Vagina (tissue), 2 donors: Measurements from ENCODE around the gene THAP3. TPM values are rescaled to one million over a fixed set of nuclear protein-coding genes. Genes with fewer than 3 reads are reported as not detected.

Experiments used
- DNase-seq, 2 donors: peaks; one replicate each; pipeline ENCODE4 v3.0.0-alpha.2; 2017; ENCODE audit errors: extremely low spot score in 2 of 2
- H3K27ac ChIP-seq: fragments of 200-600 bp; sonication (generic); one replicate; pipeline ENCODE4 v1.5.1; 2019
- H3K27me3 ChIP-seq: fragments of 200-600 bp; sonication (generic); one replicate; pipeline ENCODE4 v1.5.1; 2019
- H3K36me3 ChIP-seq, 2 donors: fragments of 200-600 bp; sonication (generic); one replicate each; pipeline ENCODE4 v1.5.1; 2017 to 2019
- H3K4me1 ChIP-seq: fragments of 200-600 bp; sonication (generic); one replicate; pipeline ENCODE4 v1.5.1; 2019
- H3K4me3 ChIP-seq, 2 donors: fragments of 200-600 bp; sonication (generic); 1 replicate in 1 of 2; 2 replicates in 1 of 2; pipeline ENCODE4 v1.5.1; 2016 to 2019
- H3K9me3 ChIP-seq: fragments of 200-600 bp; sonication (generic); one replicate; pipeline ENCODE4 v1.5.1; 2019
- POLR2A ChIP-seq, 2 donors: fragments of 450-650 bp; IDR thresholded peaks; one replicate each; pipeline ENCODE4 v1.6.1; 2017; ENCODE audit warnings: antibody characterized with exemption in 2 of 2, mild to moderate bottlenecking in 2 of 2, moderate library complexity in 2 of 2
- POLR2AphosphoS5 ChIP-seq, 2 donors: sonication (generic); formaldehyde crosslinking; IDR thresholded peaks; one replicate each; pipeline ENCODE4 v1.9.0; 2017; ENCODE audit warnings: antibody characterized with exemption in 2 of 2, mild to moderate bottlenecking in 2 of 2, low read depth in 1 of 2; ENCODE audit not compliant: insufficient read depth in 1 of 2
- intact Hi-C: fragments of 100-400 bp; cut with DNase I; formaldehyde crosslinking; loops from one replicate; pipeline ENCODE4 v1.15.1; 2023
- total RNA-seq: library from RNA; depleted of rRNA; stranded (reverse); fragments of >200 nt; gene quantifications from one replicate; pipeline ENCODE4 v1.2.3, GENCODE V29; 2016
- TF ChIP-seq, protein P1 (sequence below), 3 experiments: fragments of 450-650 bp in 2 of 3; fragments of 200-600 bp in 1 of 3; sonication (generic) in 1 of 3; IDR thresholded peaks; one replicate each; pipeline ENCODE4 v1.5.1; 2017 to 2019; ENCODE audit warnings: antibody characterized with exemption in 3 of 3, mild to moderate bottlenecking in 2 of 3, moderate library complexity in 2 of 3

Gene THAP3
- total RNA-seq, 1 donor from 2014 or later, result 29.0 TPM

DNA sequence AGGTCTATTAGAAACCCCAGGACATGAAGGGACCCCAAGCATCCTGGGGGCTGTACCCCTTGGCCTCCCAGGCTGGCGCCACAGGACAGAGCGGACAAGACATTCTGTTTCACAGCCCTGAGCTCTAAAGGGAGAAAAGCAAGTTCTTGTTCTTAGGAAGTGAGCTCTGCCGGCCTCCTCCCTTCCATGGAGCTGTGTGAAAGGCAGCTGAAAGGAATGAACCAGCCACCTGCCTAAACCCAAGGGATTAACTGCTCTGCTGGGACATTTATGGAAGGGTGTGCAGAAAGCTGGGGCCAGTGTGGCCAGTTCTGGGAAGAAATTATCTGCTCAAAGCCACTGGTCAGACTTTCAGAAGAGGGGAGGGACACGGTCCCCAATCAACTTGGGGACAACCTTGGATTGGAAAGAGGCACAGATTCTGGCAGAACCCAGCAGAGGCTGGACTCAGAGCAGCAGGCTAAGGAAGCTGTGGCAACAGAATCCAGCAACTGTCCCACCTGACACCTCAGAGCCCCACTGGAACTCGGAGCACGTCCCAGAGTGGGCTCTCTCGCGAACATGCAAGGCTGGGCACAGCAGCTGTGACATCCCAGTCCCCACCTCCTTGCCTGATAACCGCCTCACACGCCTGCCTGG is 24.1 kb upstream of the THAP3 start:
- no peak for DNase-seq
- peaks cover 0 to 36% of the 10 kb centered on the region in 2 donors for H3K36me3 ChIP-seq
- no peaks in the 10 kb centered on the region for H3K9me3 ChIP-seq
- intact Hi-C loops, result loop anchor here (5.0 kb wide), 1 partner anchor 37 kb away; no protein-coding TSS in a partner anchor
- no peaks in the 10 kb centered on the region for H3K27me3 ChIP-seq
- peak overlapping the region; percentile 59 to 74 for H3K4me3 ChIP-seq
- peak overlapping the region; percentile 98 for H3K27ac ChIP-seq
- TF ChIP-seq POLR2A (IDR thresholded peaks at IDR 0.05) (no peak), POLR2AphosphoS5 (IDR thresholded peaks at IDR 0.05; ENCODE audit: insufficient read depth in 1 of 2, low read depth in 1 of 2) (no peak)
- TF ChIP-seq, protein P1, sequence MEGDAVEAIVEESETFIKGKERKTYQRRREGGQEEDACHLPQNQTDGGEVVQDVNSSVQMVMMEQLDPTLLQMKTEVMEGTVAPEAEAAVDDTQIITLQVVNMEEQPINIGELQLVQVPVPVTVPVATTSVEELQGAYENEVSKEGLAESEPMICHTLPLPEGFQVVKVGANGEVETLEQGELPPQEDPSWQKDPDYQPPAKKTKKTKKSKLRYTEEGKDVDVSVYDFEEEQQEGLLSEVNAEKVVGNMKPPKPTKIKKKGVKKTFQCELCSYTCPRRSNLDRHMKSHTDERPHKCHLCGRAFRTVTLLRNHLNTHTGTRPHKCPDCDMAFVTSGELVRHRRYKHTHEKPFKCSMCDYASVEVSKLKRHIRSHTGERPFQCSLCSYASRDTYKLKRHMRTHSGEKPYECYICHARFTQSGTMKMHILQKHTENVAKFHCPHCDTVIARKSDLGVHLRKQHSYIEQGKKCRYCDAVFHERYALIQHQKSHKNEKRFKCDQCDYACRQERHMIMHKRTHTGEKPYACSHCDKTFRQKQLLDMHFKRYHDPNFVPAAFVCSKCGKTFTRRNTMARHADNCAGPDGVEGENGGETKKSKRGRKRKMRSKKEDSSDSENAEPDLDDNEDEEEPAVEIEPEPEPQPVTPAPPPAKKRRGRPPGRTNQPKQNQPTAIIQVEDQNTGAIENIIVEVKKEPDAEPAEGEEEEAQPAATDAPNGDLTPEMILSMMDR (IDR thresholded peaks at IDR 0.05), result no peak
- peaks cover 72% of the 10 kb centered on the region for H3K4me1 ChIP-seq

DNA sequence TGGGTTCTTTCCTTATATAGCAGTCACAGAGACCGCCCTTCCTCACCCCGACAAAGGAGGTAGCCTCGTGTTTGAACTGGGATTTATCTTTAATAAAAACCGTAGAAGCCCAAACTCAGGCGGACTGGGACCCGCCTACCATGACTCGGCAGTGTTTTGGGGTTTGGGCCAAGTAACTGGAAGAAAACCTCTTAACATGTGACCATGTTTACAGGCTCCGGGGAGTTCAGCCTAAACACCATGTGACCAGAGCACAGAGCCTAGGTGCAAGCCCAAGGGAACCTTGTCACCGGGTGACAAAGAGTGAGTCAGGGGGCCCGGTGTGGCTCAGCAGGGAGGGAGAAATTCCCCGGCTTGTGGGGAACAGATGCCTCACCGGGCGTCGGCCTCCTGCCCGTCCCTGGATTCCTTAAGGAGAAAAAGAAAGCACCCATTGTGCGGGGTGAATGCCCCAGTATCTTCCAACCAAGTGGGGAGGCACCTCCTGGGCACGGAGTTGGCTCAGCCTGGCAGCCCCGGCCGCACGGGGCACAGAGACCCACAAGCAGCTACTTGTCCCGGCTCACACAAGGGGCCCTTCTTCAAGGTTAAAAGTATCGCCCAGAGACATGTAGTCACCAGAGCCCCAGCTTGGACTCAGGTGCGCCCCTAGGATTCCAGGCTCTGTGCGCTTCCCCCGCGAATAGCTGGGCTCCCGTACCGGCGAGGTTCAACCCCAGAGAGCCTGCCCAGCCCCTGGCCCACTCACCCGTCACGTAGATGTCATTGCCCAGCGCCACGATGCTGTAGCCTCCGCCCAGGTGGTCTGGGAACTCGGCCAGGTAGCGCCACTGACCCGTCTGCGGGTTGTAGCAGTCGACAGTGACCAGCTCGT is 23.4 kb upstream of the THAP3 start:
- Histone ChIP-seq H3K27ac (peak overlapping the region; percentile 98), H3K4me1 (peaks cover 67% of the 10 kb centered on the region), H3K36me3 (peaks cover 0 to 29% of the 10 kb centered on the region in 2 donors), H3K4me3 (peak overlapping the region; percentile 59 to 74), H3K9me3 (no peaks in the 10 kb centered on the region), H3K27me3 (no peaks in the 10 kb centered on the region)
- peak; percentile 96 to 99 for DNase-seq
- TF ChIP-seq, protein P1 (IDR thresholded peaks at IDR 0.05), result no peak
- TF ChIP-seq POLR2AphosphoS5 (IDR thresholded peaks at IDR 0.05; ENCODE audit: insufficient read depth in 1 of 2, low read depth in 1 of 2) (peak; percentile 92 to 100), POLR2A (IDR thresholded peaks at IDR 0.05) (peak in 1 of 2 donors; percentile 53)
- intact Hi-C loops, result loop anchor here (5.0 kb wide), 1 partner anchor 36 kb away; no protein-coding TSS in a partner anchor

DNA sequence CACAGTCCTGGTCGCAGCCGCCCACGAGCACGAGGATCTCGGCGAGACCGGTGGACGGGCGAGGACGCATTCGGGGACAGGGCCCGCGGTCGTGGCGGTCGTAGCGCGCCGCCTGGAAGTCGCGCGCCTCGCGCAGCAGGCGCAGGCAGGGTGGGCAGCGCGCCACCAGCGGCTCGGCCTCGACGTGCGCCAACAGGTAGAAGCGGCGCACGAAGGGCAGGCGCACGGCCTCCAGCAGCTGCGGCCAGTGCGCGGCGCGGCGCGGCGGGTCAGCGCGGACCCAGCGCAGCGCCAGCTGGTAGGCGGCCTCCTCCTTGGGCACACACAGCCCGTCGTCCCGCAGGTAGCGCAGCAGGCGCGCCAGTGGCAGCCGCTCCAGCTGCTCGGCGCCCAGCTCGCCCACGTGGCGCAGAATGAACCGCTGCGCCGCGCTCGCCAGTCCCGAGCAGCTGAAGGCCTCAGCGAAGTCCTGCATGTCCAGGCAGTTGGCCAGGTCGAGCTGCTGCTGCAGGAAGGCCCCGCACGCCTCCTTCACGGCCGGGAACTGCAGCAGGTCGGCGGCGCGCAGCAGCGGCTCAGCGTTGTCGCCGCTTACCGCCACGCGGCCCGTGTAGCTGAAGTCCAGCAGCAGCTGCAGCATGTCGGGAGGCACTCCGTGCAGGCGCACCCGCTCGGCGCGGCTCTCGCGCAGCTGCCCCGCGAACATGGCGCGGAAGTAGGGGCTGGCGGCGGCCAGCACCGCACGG is 22.6 kb upstream of the THAP3 start:
- no peaks in the 10 kb centered on the region for H3K9me3 ChIP-seq
- peaks cover 0 to 21% of the 10 kb centered on the region in 2 donors for H3K36me3 ChIP-seq
- H3K27me3 ChIP-seq, result no peaks in the 10 kb centered on the region
- peak overlapping the region; percentile 98 for H3K27ac ChIP-seq
- peak overlapping the region; percentile 59 to 74 for H3K4me3 ChIP-seq
- DNase-seq, result no peak
- peaks cover 59% of the 10 kb centered on the region for H3K4me1 ChIP-seq
- TF ChIP-seq POLR2A (IDR thresholded peaks at IDR 0.05) (no peak), POLR2AphosphoS5 (IDR thresholded peaks at IDR 0.05; ENCODE audit: insufficient read depth in 1 of 2, low read depth in 1 of 2) (no peak)
- TF ChIP-seq, protein P1 (IDR thresholded peaks at IDR 0.05), result no peak
- intact Hi-C loops, result loop anchor here (5.0 kb wide), 1 partner anchor 35 kb away; no protein-coding TSS in a partner anchor

DNA sequence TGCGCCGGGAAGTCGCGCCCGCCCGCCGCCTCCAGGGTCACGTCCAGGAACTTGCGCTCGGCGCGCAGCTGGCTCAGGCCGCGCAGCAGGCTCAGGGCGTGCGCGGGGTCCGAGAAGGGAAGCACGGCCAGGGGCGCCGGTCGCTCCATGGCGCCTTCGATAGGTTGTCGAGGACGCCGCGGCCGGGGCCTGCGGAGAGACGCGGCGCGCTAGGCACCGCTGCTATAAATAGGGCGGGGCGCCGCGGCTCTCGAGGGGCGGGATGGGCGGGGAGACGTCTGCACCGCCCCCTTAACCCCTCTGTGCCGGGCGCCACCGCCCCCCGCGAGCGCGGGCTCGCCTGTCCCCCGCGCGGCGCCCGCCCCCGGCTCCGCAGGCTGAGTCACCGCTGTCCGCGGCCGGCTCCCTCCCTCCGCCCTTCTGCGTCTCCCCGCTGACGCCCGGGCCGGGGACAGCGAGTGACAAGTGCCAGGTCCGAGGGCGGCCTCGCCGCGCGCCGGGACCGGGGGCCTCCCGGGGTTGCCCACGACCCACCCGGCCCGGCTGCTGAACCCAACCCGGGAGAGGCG is 21.9 kb upstream of the THAP3 start, which contains the start of gene KLHL21:
KLHL21 (minus strand) TSS at position 201 of the 569 bp plus-strand sequence; CDS start at position 149, 52 bp downstream.
- intact Hi-C loops, result loop anchor here (5.0 kb wide), 1 partner anchor 35 kb away; no protein-coding TSS in a partner anchor
- H3K9me3 ChIP-seq, result no peaks in the 10 kb centered on the region

More for the DNA sequence above, 21.9 kb upstream of the THAP3 start, which contains the start of gene KLHL21:
- Histone ChIP-seq H3K36me3 (peaks cover 0 to 15% of the 10 kb centered on the region in 2 donors), H3K27me3 (no peaks in the 10 kb centered on the region), H3K27ac (peak within 1 kb of the TSS; percentile 98), H3K4me3 (peak within 1 kb of the TSS; percentile 59 to 74), H3K4me1 (peaks cover 52% of the 10 kb centered on the region)
- TF ChIP-seq, protein P1 (IDR thresholded peaks at IDR 0.05), result no peak
- TF ChIP-seq POLR2AphosphoS5 (IDR thresholded peaks at IDR 0.05; ENCODE audit: insufficient read depth in 1 of 2, low read depth in 1 of 2) (peak in 1 of 2 donors; percentile 91), POLR2A (IDR thresholded peaks at IDR 0.05) (peak; percentile 4 to 72)
- no peak for DNase-seq
